HepG2 (cell line): Measurements from ENCODE around the gene RGS14. TPM values are rescaled to one million over a fixed set of nuclear protein-coding genes. Genes with fewer than 3 reads are reported as not detected.
A peak's percentile ranks its signal among the peaks of the same experiment; 100 is the strongest.

Experiments
- ATAC-seq: fragments of 200-7000 bp; cut with Tn5 transposase; 3 replicates; pipeline ENCODE4 v1.9.1; 2020; ENCODE audit warnings: mild to moderate bottlenecking, moderate library complexity
- BruUV-seq: library from RNA; stranded (reverse); fragments of 400-500 nt; replicated peaks from 2 replicates; lab custom pipeline; 2021; lab: Mats Ljungman, UMichigan
- CTCF ChIA-PET: fragments of 300-600 bp; formaldehyde crosslinking; extraction: SDS; loops from one replicate; lab custom pipeline; 2021; ENCODE audit warnings: low total read pairs, inconsistent platforms, low intra/inter-chr PET ratio; lab: Yijun Ruan, JAX
- POLR2A ChIA-PET: fragments of 350-600 bp; sonication (Branson Sonifier 250); formaldehyde crosslinking; loops from one replicate; lab custom pipeline; 2020; ENCODE audit warnings: antibody characterized with exemption, inconsistent platforms; lab: Yijun Ruan, JAX
- DNase-seq: peaks from one replicate; pipeline ENCODE4 v3.0.0-alpha.2; 2015; ENCODE audit warnings: low spot score
- FAIRE-seq: peaks from 3 replicates; lab custom pipeline; 2011; peaks lifted over from hg19 to GRCh38; lab: Jason Lieb, UNC
- H2AFZ ChIP-seq: one replicate; pipeline ENCODE4 v1.6.1; 2011; ENCODE audit warnings: low read length, inconsistent platforms
- H3K27ac ChIP-seq: fragments of 300-600 bp; 3 replicates; pipeline ENCODE4 v1.8.0; 2011; ENCODE audit warnings: mixed run types, mild to moderate bottlenecking, mixed read lengths, low read length, inconsistent platforms; ENCODE audit not compliant: insufficient read depth; ENCODE audit errors: extremely low read length
- H3K27me3 ChIP-seq, 2 experiments: fragments of 200-600 bp in 1 of 2; 2 replicates in 1 of 2; 3 replicates in 1 of 2; pipeline versions ENCODE4 v1.6.0 to v1.8.0; 2011; ENCODE audit warnings: low read length in 2 of 2, mild to moderate bottlenecking in 2 of 2, moderate library complexity in 2 of 2, inconsistent platforms in 1 of 2; ENCODE audit not compliant: insufficient read depth in 2 of 2, control insufficient read depth in 1 of 2
- H3K36me3 ChIP-seq, 2 experiments: fragments of 200-600 bp in 1 of 2; replicated peaks in 1 of 2; 2 replicates in 1 of 2; 3 replicates in 1 of 2; pipeline versions ENCODE4 v1.5.1 to v1.8.0; 2011; ENCODE audit warnings: low read length in 2 of 2, inconsistent platforms in 1 of 2; ENCODE audit not compliant: insufficient read depth in 2 of 2, control insufficient read depth in 1 of 2
- H3K4me1 ChIP-seq: 2 replicates; pipeline ENCODE4 v1.5.1; 2012; ENCODE audit warnings: low read length, inconsistent platforms; ENCODE audit not compliant: insufficient read depth
- H3K4me2 ChIP-seq: 2 replicates; pipeline ENCODE4 v1.6.0; 2011; ENCODE audit warnings: low read depth, low read length, inconsistent platforms
- H3K4me3 ChIP-seq, 3 experiments: fragments of 200-600 bp in 1 of 3; sonication (generic), shearing (Covaris generic) in 1 of 3; replicated peaks in 1 of 3; 2 replicates each; pipeline ENCODE4 v1.5.1; 2011 to 2016; ENCODE audit warnings: low read length in 3 of 3, inconsistent platforms in 2 of 3, low read depth in 2 of 3, mild to moderate bottlenecking in 2 of 3, control low read depth in 1 of 3, mixed read lengths in 1 of 3; ENCODE audit not compliant: insufficient read depth in 1 of 3
- H3K79me2 ChIP-seq: one replicate; pipeline ENCODE4 v1.6.1; 2011; ENCODE audit warnings: low read length, inconsistent platforms; ENCODE audit not compliant: insufficient read depth
- H3K9ac ChIP-seq: 2 replicates; pipeline ENCODE4 v1.6.0; 2011; ENCODE audit warnings: mild to moderate bottlenecking, low read depth, low read length, inconsistent platforms; ENCODE audit not compliant: insufficient read depth
- H3K9me3 ChIP-seq: 2 replicates; pipeline ENCODE4 v1.5.1; 2012; ENCODE audit warnings: mild to moderate bottlenecking, low read length
- H4K20me1 ChIP-seq: 2 replicates; pipeline ENCODE4 v1.6.0; 2011; ENCODE audit warnings: inconsistent platforms, mild to moderate bottlenecking, low read length, moderate library complexity; ENCODE audit not compliant: insufficient read depth
- AKNA ChIP-seq: sonication (generic); formaldehyde crosslinking; IDR thresholded peaks from 2 replicates; pipeline ENCODE4 v1.4.0; 2020; ENCODE audit warnings: missing genetic modification reagents, borderline replicate concordance
- CC2D1A ChIP-seq: sonication (generic); formaldehyde crosslinking; IDR thresholded peaks from 2 replicates; pipeline ENCODE4 v1.8.1; 2023; ENCODE audit warnings: mild to moderate bottlenecking, missing genetic modification reagents
- KLF15 ChIP-seq: sonication (generic); formaldehyde crosslinking; IDR thresholded peaks from 2 replicates; pipeline ENCODE4 v1.8.1; 2023; ENCODE audit warnings: borderline replicate concordance, mild to moderate bottlenecking, inconsistent platforms, missing genetic modification reagents, mixed read lengths
- KMT2B ChIP-seq: IDR thresholded peaks from 2 replicates; pipeline ENCODE4 v1.6.1; 2016; ENCODE audit warnings: missing genetic modification reagents, missing compliant biosample characterization
- MAFK ChIP-seq, 2 experiments: IDR thresholded peaks in 1 of 2; conservative IDR thresholded peaks in 1 of 2; 2 replicates each; pipeline ENCODE4 v1.6.1; 2011; ENCODE audit warnings: improper control_type of control experiment in 2 of 2, low read length in 2 of 2
- PLRG1 ChIP-seq: fragments of 450-650 bp; conservative IDR thresholded peaks from 2 replicates; pipeline ENCODE4 v1.6.1; 2016
- PRMT3 ChIP-seq: sonication (generic); formaldehyde crosslinking; IDR thresholded peaks from 2 replicates; pipeline ENCODE4 v1.8.1; 2022; ENCODE audit warnings: low read depth, mild to moderate bottlenecking, moderate library complexity, missing genetic modification reagents, borderline replicate concordance
- SALL2 ChIP-seq: sonication (generic); formaldehyde crosslinking; IDR thresholded peaks from 2 replicates; pipeline ENCODE4 v1.8.1; 2023; ENCODE audit warnings: mild to moderate bottlenecking, missing genetic modification reagents, inconsistent platforms
- SRF ChIP-seq: IDR thresholded peaks from 2 replicates; pipeline ENCODE4 v1.6.1; 2011; ENCODE audit warnings: mild to moderate bottlenecking, low read depth, low read length, moderate library complexity
- SRY ChIP-seq: sonication (generic); formaldehyde crosslinking; IDR thresholded peaks from 2 replicates; pipeline ENCODE4 v1.8.0; 2022; ENCODE audit warnings: mild to moderate bottlenecking, missing genetic modification reagents
- TCF7L2 ChIP-seq: IDR thresholded peaks from 2 replicates; pipeline ENCODE4 v1.6.1; 2011; ENCODE audit warnings: mild to moderate bottlenecking, low read depth, low read length, moderate library complexity
- ZBTB34 ChIP-seq: sonication (generic); formaldehyde crosslinking; IDR thresholded peaks from 2 replicates; pipeline ENCODE4 v1.8.0; 2022; ENCODE audit warnings: mild to moderate bottlenecking, missing genetic modification reagents
- ZNF543 ChIP-seq: sonication (generic); formaldehyde crosslinking; IDR thresholded peaks from 2 replicates; pipeline ENCODE4 v1.4.0; 2020; ENCODE audit warnings: mild to moderate bottlenecking, missing genetic modification reagents
- ZNF550 ChIP-seq: sonication (generic); formaldehyde crosslinking; IDR thresholded peaks from 2 replicates; pipeline ENCODE4 v1.4.0; 2020; ENCODE audit warnings: mild to moderate bottlenecking, missing genetic modification reagents, borderline replicate concordance
- ZNF567 ChIP-seq: sonication (generic); formaldehyde crosslinking; IDR thresholded peaks from 2 replicates; pipeline ENCODE4 v1.8.1; 2023; ENCODE audit warnings: mild to moderate bottlenecking, missing genetic modification reagents, borderline replicate concordance
- ZNF891 ChIP-seq: sonication (generic); formaldehyde crosslinking; IDR thresholded peaks from 2 replicates; pipeline ENCODE4 v1.5.0; 2020; ENCODE audit warnings: mild to moderate bottlenecking, missing genetic modification reagents
- WGBS: methylation state at CpG from one replicate; pipeline ENCODE4 v1.1.6; 2017; ENCODE audit warnings: low lambda C conversion rate; 5-methylcytosine and 5-hydroxymethylcytosine counted together
- in situ Hi-C: cut with HindIII; loops from 2 replicates; pipeline ENCODE4 v1.10.0; 2017; ENCODE audit warnings: low pct_unique_long_range_greater_than_20kb; ENCODE audit not compliant: extremely low pct_ligation_motif_present
- intact Hi-C: fragments of 100-400 bp; cut with micrococcal nuclease; formaldehyde crosslinking; loops from one replicate; pipeline ENCODE4 v1.10.0; 2022; ENCODE audit not compliant: unreplicated experiment
- polyA plus RNA-seq, 8 experiments: library from polyadenylated mRNA; depleted of rRNA in 3 of 8; stranded (reverse) in 7 of 8; unstranded in 1 of 8; fragments of >200 nt; fragmentation: Illumina TruSeq in 4 of 8; extraction: Trizol in 4 of 8; gene quantifications; 2 replicates each; pipeline versions ENCODE4 v1.2.1 to v1.2.3, GENCODE V29; 2011 to 2016; ENCODE audit warnings: low read depth in 4 of 8, missing spikeins in 1 of 8, mixed read lengths in 1 of 8; ENCODE audit not compliant: insufficient read depth in 1 of 8
- total RNA-seq, 5 experiments: library from RNA; depleted of rRNA; stranded (reverse); fragments of >200 nt; fragmentation: Illumina TruSeq; extraction: Trizol; gene quantifications; 2 replicates each; pipeline ENCODE4 v1.2.3, GENCODE V29; 2016; ENCODE audit warnings: low read depth in 1 of 5
- TF ChIP-seq, protein P1 (sequence below): sonication (generic); formaldehyde crosslinking; IDR thresholded peaks from 2 replicates; pipeline ENCODE4 v1.4.0; 2020; ENCODE audit warnings: mild to moderate bottlenecking, missing genetic modification reagents

RGS14 gene
- total and polyA plus RNA-seq, 2 of the 13 experiments (the other 11 are each of a cell fraction or from before 2014, with no cell fraction given): 11.1 to 17.2 TPM

DNA sequence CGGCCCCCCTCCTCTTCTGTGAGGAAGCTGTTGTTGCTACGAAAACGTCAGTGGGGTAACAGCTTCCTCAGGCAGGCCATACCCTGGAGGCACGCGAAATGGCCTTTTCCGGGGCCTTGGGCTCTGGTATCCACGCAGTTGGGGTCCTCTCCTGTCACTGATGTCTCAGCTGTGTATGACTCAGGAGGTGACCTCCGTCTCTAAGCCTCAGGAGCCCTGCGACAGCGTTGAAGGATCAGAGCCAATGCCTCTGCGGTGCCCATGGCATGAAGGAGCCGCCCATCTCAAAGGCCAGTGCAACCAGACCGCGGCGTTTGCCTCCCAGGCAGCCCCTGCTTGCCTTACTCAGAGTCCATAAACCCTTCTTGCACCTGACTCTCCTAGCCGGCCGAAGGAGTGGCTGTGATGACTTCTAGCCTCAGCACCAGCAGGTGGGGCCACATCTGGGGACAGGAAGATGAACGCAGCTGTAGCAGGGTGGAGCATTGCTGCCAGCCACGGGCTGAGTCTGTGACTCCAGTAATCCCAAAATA is 45.0 kb upstream of the RGS14 start:
- H3K4me3 ChIP-seq: peak overlapping the region; percentile 39 to 79 (median 52)
- H3K79me2 ChIP-seq: peaks cover 4% of the 10 kb centered on the region
- CTCF ChIA-PET: interaction anchor here (1.2 to 1.3 kb wide), 2 partner anchors 23 to 49 kb away, joined by 3 read pairs; no protein-coding TSS in a partner anchor
- no peaks in the 10 kb centered on the region for H3K27me3 ChIP-seq
- H3K27ac ChIP-seq: peak overlapping the region; percentile 95
- no peaks in the 10 kb centered on the region for H3K9me3 ChIP-seq
- peaks cover 5% of the 10 kb centered on the region; the same call in 1 of the 2 replicates for H4K20me1 ChIP-seq
- H3K4me2 ChIP-seq: peak overlapping the region; percentile 91
- BruUV-seq: TSS peak; percentile 68
- H3K9ac ChIP-seq: peak overlapping the region; percentile 84
- intact Hi-C loops (loop anchor here (2.0 to 5.0 kb wide), 2 partner anchors 24 to 185 kb away; partner anchors contain the start of gene PDLIM7), in situ Hi-C loops (loop anchor here (5.0 kb wide), 2 partner anchors 50 to 135 kb away; partner anchors contain the start of gene PRR7)
- H3K36me3 ChIP-seq: peaks cover 4 to 10% of the 10 kb centered on the region in 2 experiments; a peak in 3 of 5 replicates
- H3K4me1 ChIP-seq: peaks cover 55% of the 10 kb centered on the region
- POLR2A ChIA-PET: interaction anchor here (1.1 to 4.0 kb wide), 4 partner anchors 39 to 218 kb away, joined by 4 to 30 read pairs (median 4); partner anchors contain the start of gene LMAN2
- no peak overlapping the region for H2AFZ ChIP-seq
- ATAC-seq (peak; percentile 9), DNase-seq (peak; percentile 43), FAIRE-seq (peak; percentile 21)
- WGBS: 2% methylated on average over 3 of the region's 19 CpGs
- no peak for TF ChIP-seq SRF
- TF ChIP-seq ZNF550 (CRISPR knock-in tag): no peak
- TF ChIP-seq SRY: no peak
- TF ChIP-seq PLRG1: no peak
- TF ChIP-seq MAFK (conservative IDR thresholded peaks at IDR 0.05 in 1 of 2, IDR thresholded peaks at IDR 0.05 in 1 of 2; ENCODE audit: low read length in 2 of 2): no peak
- TF ChIP-seq PRMT3 (CRISPR knock-in tag): 0 out of 2 replicates have a peak, but pooled peaks have one; percentile 9
- no peak for TF ChIP-seq SALL2 (CRISPR knock-in tag)
- no peak for TF ChIP-seq KMT2B (CRISPR knock-in tag)
- TF ChIP-seq KLF15 (CRISPR knock-in tag): no peak
- TF ChIP-seq AKNA: no peak
- no peak for TF ChIP-seq ZNF543 (CRISPR knock-in tag)
- TF ChIP-seq, protein P1, sequence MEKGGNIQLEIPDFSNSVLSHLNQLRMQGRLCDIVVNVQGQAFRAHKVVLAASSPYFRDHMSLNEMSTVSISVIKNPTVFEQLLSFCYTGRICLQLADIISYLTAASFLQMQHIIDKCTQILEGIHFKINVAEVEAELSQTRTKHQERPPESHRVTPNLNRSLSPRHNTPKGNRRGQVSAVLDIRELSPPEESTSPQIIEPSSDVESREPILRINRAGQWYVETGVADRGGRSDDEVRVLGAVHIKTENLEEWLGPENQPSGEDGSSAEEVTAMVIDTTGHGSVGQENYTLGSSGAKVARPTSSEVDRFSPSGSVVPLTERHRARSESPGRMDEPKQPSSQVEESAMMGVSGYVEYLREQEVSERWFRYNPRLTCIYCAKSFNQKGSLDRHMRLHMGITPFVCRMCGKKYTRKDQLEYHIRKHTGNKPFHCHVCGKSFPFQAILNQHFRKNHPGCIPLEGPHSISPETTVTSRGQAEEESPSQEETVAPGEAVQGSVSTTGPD (CRISPR knock-in tag): no peak
- TF ChIP-seq TCF7L2: no peak
- peak; percentile 67; the same call in 1 of the 2 replicates for TF ChIP-seq ZNF891 (CRISPR knock-in tag)
- no peak for TF ChIP-seq ZBTB34 (CRISPR knock-in tag)
- TF ChIP-seq CC2D1A: 0 out of 2 replicates have a peak, but pooled peaks have one; percentile 10
- TF ChIP-seq ZNF567 (CRISPR knock-in tag): no peak
